Measurements from ENCODE around the gene TBC1D9B. TPM values are rescaled to one million over a fixed set of nuclear protein-coding genes. Genes with fewer than 3 reads are reported as not detected.
A peak's percentile ranks its signal among the peaks of the same experiment; 100 is the strongest.

TBC1D9B gene
- total RNA-seq, 1 experiment from 2014 or later: 70.9 TPM

GRCh38 chr5:179893076-179893957 is 14.4 kb downstream of the TBC1D9B start:
- Mint-ChIP-seq H3K9me3 (no peaks in the 10 kb centered on the region), H3K4me3 (no peak overlapping the region), H3K4me1 (peaks cover 13% of the 10 kb centered on the region), H3K27ac (peak overlapping the region; percentile 23; the same call in 1 of the 2 replicates), H3K27me3 (ENCODE audit: low read depth) (no peaks in the 10 kb centered on the region), H3K36me3 (peaks cover 39% of the 10 kb centered on the region)
- ATAC-seq: no peak
- ChIA-PET CTCF (interaction anchor here (0.7 to 0.9 kb wide), 2 partner anchors 15 to 114 kb away, joined by 3 to 4 read pairs; no protein-coding TSS in a partner anchor), POLR2A (no interaction called here)
- DNase-seq (ENCODE audit: low spot score): no peak
- no peak for TF ChIP-seq GRHL2 (CRISPR knock-in tag; IDR thresholded peaks at IDR 0.05; ENCODE audit: insufficient replicate concordance, severe bottlenecking)
- no peak for TF ChIP-seq E2F1 (CRISPR knock-in tag; IDR thresholded peaks at IDR 0.05)
- no peak for TF ChIP-seq AR (CRISPR knock-in tag; IDR thresholded peaks at IDR 0.05)
- no peak for TF ChIP-seq RORB (CRISPR knock-in tag; IDR thresholded peaks at IDR 0.05)
- no peak for TF ChIP-seq HMGA2 (CRISPR knock-in tag; IDR thresholded peaks at IDR 0.05)
- no peak for TF ChIP-seq RELA (CRISPR knock-in tag; IDR thresholded peaks at IDR 0.05; ENCODE audit: borderline replicate concordance)
- TF ChIP-seq NR3C1 (CRISPR knock-in tag; conservative IDR thresholded peaks at IDR 0.05; ENCODE audit: low read depth): no peak

GRCh38 chr5:179892255-179892654 is 15.4 kb downstream of the TBC1D9B start:
- no peaks in the 10 kb centered on the region for H3K27me3 Mint-ChIP-seq (ENCODE audit: low read depth)
- peaks cover 40% of the 10 kb centered on the region for H3K36me3 Mint-ChIP-seq
- ChIA-PET CTCF (interaction anchor here (0.7 kb wide), 1 partner anchor 115 kb away, joined by 4 read pairs; no protein-coding TSS in a partner anchor), POLR2A (no interaction called here)
- H3K27ac Mint-ChIP-seq: no peak overlapping the region
- H3K9me3 Mint-ChIP-seq: no peaks in the 10 kb centered on the region
- DNase-seq (ENCODE audit: low spot score) (no peak), ATAC-seq (no peak)
- TF ChIP-seq ETV6 (CRISPR knock-in tag; IDR thresholded peaks at IDR 0.05) (no peak), STAT6 (CRISPR knock-in tag; conservative IDR thresholded peaks at IDR 0.05; ENCODE audit: low read depth) (no peak), ZNF317 (CRISPR knock-in tag; IDR thresholded peaks at IDR 0.05; ENCODE audit: borderline replicate concordance, low read depth) (no peak), ARID4B (CRISPR knock-in tag; IDR thresholded peaks at IDR 0.05; ENCODE audit: borderline replicate concordance) (no peak), RORB (CRISPR knock-in tag; IDR thresholded peaks at IDR 0.05) (no peak)
- no peak overlapping the region for H3K4me3 Mint-ChIP-seq
- peaks cover 13% of the 10 kb centered on the region for H3K4me1 Mint-ChIP-seq
